RWPE1 (cell line): ENCODE results near the gene C11orf58.

Experiments
- CTCF ChIA-PET: fragments of 350-600 bp; sonication (Branson Sonifier 250); formaldehyde crosslinking; extraction: SDS; loops from one replicate; lab custom pipeline; 2021; lab: Yijun Ruan, JAX
- POLR2A ChIA-PET: fragments of 400-600 bp; formaldehyde crosslinking; extraction: SDS; loops from one replicate; lab custom pipeline; 2020; ENCODE audit warnings: antibody characterized with exemption; ENCODE audit not compliant: low non-redundant PET; lab: Yijun Ruan, JAX
- DNase-seq: peaks from one replicate; pipeline ENCODE4 v3.0.0; 2012; ENCODE audit warnings: low spot score
- H3K27ac ChIP-seq: fragments of 450-650 bp; 2 replicates; pipeline ENCODE4 v1.5.1; 2017
- CTCF ChIP-seq: fragments of 450-650 bp; conservative IDR thresholded peaks from 2 replicates; pipeline ENCODE4 v1.5.1; 2017; ENCODE audit warnings: low read depth, mild to moderate bottlenecking

C11orf58 gene

DNA sequence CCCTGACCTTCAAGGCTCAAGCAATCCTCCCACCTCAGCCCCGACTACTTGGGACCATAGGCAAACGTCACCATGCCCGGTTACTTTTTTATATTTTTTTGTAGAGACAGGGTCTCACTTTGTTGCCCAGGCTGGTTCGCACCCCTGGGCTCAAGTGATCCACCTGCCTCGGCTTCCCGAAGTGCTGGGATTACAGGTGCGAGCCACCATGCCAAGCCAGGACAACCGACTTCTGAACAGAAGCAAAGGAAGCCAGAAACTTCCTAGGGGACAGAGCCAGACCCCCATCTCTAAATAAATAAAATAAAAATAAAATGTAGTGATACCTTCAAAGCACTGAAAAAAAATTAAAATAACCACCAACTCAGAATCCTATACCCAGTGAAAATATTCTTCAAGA is 26.4 kb downstream of the C11orf58 start:
- no peak overlapping the region for H3K27ac ChIP-seq
- TF ChIP-seq CTCF = no peak
- no peak for DNase-seq
- ChIA-PET POLR2A (interaction anchor here (0.8 kb wide), 1 partner anchor 27 kb away, joined by 3 read pairs; no protein-coding TSS in a partner anchor), CTCF (interaction anchor here (0.6 kb wide), 1 partner anchor 21 kb away, joined by 3 read pairs; no protein-coding TSS in a partner anchor)

DNA sequence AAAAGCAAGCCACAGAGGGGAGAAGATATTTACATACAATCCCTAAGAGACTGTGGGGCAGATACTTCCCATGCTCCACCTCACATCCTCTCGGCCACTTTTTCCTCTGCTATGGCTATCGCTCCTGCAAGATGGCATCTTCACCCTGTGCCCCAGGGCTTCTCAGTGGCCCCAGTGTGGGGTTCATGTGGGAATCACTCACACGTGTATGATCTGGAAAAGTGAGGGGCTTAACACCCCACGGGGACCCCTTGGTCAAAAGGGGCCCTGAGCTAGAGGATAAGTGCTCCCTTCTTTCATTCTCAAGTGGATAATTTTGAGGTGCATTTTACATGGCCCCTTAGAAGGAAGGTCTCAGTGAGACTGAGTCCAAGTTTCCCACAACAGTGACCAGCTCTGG is 28.7 kb downstream of the C11orf58 start:
- POLR2A ChIA-PET = interaction anchor here (0.5 kb wide), 1 partner anchor 448 kb away, joined by 4 read pairs; no protein-coding TSS in a partner anchor
- H3K27ac ChIP-seq = no peak overlapping the region
- no peak for DNase-seq
- CTCF ChIA-PET = no interaction called here
- TF ChIP-seq CTCF = no peak

GRCh38 chr11:16767957-16768356 is 29.5 kb downstream of the C11orf58 start:
- no peak for DNase-seq
- ChIA-PET CTCF (interaction anchor here (0.6 kb wide), 1 partner anchor 587 kb away, joined by 3 read pairs; no protein-coding TSS in a partner anchor), POLR2A (interaction anchor here (0.5 kb wide), 1 partner anchor 448 kb away, joined by 4 read pairs; no protein-coding TSS in a partner anchor)
- TF ChIP-seq CTCF = no peak
- H3K27ac ChIP-seq = no peak overlapping the region

GRCh38 chr11:16769386-16769785 is 30.9 kb downstream of the C11orf58 start:
- no peak for DNase-seq
- CTCF ChIA-PET = interaction anchor here (0.6 kb wide), 1 partner anchor 138 kb away, joined by 4 read pairs; no protein-coding TSS in a partner anchor
- POLR2A ChIA-PET = no interaction called here
- no peak for TF ChIP-seq CTCF
- H3K27ac ChIP-seq = no peak overlapping the region

- no peak for TF ChIP-seq CTCF
- ChIA-PET POLR2A (no interaction called here), CTCF (no interaction called here)
- H3K27ac ChIP-seq = no peak overlapping the region
- no peak for DNase-seq
These were observed 31.6 kb downstream of the C11orf58 start for GRCh38 chr11:16770016-16770415.

- no peak overlapping the region for H3K27ac ChIP-seq
- no peak for TF ChIP-seq CTCF
- POLR2A ChIA-PET = no interaction called here
- DNase-seq = no peak
- CTCF ChIA-PET = no interaction called here
These were observed 33.1 kb downstream of the C11orf58 start for GRCh38 chr11:16771350-16772140.
